Measurements from ENCODE around the gene ACD.

ACD gene

DNA sequence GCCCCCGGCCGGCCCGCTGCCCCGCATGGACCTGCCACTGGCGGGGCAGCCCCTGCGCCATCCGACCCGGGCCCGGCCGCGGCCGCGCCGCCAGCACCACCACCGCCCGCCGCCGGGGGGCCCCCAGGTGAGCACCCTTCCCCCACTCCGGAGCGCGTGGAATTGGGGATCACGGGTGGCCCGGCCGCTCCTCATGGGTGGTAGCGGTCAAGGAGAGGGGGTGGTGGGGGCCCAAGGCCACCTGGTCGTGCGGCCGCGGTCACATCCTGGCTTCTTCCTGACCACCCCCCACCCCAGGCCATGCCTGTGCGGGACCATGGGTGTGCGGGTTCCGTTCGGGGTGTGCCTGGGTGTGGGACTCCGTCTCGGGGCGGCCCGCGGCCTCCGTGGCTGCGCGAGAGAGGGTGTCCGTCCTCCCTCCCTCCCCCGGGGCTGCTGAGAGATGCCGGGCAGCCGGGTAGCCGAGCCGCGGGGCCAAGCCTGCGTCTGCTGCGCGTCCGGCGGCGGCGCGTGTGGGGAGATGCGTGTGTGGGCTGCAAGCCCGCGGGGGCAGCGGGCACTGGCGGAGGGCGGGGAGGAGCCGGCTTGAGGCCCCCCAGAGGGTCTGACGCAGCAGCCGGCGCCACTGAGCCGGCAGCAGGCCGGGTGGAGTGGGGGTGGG is 6.8 kb downstream of the ACD start (continued):
- TF ChIP-seq KLF8 (tag by site-specific recombination; IDR thresholded peaks at IDR 0.05), result no peak
- TF ChIP-seq, protein P1, sequence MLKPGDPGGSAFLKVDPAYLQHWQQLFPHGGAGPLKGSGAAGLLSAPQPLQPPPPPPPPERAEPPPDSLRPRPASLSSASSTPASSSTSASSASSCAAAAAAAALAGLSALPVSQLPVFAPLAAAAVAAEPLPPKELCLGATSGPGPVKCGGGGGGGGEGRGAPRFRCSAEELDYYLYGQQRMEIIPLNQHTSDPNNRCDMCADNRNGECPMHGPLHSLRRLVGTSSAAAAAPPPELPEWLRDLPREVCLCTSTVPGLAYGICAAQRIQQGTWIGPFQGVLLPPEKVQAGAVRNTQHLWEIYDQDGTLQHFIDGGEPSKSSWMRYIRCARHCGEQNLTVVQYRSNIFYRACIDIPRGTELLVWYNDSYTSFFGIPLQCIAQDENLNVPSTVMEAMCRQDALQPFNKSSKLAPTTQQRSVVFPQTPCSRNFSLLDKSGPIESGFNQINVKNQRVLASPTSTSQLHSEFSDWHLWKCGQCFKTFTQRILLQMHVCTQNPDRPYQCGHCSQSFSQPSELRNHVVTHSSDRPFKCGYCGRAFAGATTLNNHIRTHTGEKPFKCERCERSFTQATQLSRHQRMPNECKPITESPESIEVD (tag by site-specific recombination; IDR thresholded peaks at IDR 0.05), result no peak
- peak; percentile 47; the same call in 1 of the 2 replicates for TF ChIP-seq ZNF610 (tag by site-specific recombination; IDR thresholded peaks at IDR 0.05; ENCODE audit: borderline replicate concordance)
- TF ChIP-seq, protein P2, sequence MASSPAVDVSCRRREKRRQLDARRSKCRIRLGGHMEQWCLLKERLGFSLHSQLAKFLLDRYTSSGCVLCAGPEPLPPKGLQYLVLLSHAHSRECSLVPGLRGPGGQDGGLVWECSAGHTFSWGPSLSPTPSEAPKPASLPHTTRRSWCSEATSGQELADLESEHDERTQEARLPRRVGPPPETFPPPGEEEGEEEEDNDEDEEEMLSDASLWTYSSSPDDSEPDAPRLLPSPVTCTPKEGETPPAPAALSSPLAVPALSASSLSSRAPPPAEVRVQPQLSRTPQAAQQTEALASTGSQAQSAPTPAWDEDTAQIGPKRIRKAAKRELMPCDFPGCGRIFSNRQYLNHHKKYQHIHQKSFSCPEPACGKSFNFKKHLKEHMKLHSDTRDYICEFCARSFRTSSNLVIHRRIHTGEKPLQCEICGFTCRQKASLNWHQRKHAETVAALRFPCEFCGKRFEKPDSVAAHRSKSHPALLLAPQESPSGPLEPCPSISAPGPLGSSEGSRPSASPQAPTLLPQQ (tag by site-specific recombination; IDR thresholded peaks at IDR 0.05), result no peak
- TF ChIP-seq ZNF510 (tag by site-specific recombination; IDR thresholded peaks at IDR 0.05; ENCODE audit: insufficient replicate concordance), result no peak
- TF ChIP-seq ZNF544 (tag by site-specific recombination; IDR thresholded peaks at IDR 0.05), result no peak

DNA sequence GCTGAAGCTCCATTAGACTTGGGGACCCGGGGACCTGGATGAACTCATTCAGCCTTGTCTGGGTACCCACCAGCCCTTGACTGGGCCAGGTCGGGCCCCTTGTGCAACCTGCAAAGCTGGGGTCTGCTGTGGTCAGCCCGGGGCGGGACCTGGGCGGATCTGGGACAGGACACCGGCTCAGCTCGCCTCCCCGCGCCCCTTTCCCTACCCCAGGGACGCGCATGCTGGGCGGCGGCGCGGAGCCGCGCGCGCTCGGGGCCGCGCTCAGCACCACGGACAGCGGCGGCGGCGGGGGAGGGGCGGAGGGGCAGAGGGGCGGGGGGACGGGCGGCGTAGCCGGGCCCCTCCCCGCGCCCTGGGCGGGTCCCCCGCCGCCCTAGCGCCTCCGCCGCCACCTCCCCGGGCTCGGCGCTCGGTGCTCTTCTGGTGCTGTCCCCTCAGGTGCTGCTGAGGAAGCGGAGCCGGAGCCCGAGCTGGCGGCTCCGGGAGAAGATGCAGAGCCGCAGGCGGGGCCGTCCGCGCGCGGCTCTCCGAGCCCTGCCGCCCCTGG is 7.4 kb downstream of the ACD start:
- CTCF ChIA-PET, result interaction anchor here (0.6 to 2.4 kb wide), 3 partner anchors 11 to 132 kb away, joined by 3 to 14 read pairs (median 4); no protein-coding TSS in a partner anchor
- Histone ChIP-seq H3K36me3 (ENCODE audit: control insufficient read depth in 2 of 2, insufficient read depth in 1 of 2, low read length in 2 of 2) (peaks cover 0 to 30% of the 10 kb centered on the region in 2 experiments; a peak in 1 of 3 replicates), H3K4me3 (ENCODE audit: low read depth, low read length) (peak overlapping the region; percentile 29), H3K4me1 (ENCODE audit: control insufficient read depth, insufficient read depth, low read length) (peaks cover 4% of the 10 kb centered on the region; the same call in 1 of the 2 replicates), H3K27ac (ENCODE audit: extremely low read depth, low read depth, low read length) (no peak overlapping the region), H3K9me3 (ENCODE audit: control insufficient read depth, insufficient read depth, low read depth, low read length) (no peaks in the 10 kb centered on the region)
- TF ChIP-seq, protein P3, sequence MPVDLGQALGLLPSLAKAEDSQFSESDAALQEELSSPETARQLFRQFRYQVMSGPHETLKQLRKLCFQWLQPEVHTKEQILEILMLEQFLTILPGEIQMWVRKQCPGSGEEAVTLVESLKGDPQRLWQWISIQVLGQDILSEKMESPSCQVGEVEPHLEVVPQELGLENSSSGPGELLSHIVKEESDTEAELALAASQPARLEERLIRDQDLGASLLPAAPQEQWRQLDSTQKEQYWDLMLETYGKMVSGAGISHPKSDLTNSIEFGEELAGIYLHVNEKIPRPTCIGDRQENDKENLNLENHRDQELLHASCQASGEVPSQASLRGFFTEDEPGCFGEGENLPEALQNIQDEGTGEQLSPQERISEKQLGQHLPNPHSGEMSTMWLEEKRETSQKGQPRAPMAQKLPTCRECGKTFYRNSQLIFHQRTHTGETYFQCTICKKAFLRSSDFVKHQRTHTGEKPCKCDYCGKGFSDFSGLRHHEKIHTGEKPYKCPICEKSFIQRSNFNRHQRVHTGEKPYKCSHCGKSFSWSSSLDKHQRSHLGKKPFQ (tag by site-specific recombination; IDR thresholded peaks at IDR 0.05), result no peak
- TF ChIP-seq, protein P4, sequence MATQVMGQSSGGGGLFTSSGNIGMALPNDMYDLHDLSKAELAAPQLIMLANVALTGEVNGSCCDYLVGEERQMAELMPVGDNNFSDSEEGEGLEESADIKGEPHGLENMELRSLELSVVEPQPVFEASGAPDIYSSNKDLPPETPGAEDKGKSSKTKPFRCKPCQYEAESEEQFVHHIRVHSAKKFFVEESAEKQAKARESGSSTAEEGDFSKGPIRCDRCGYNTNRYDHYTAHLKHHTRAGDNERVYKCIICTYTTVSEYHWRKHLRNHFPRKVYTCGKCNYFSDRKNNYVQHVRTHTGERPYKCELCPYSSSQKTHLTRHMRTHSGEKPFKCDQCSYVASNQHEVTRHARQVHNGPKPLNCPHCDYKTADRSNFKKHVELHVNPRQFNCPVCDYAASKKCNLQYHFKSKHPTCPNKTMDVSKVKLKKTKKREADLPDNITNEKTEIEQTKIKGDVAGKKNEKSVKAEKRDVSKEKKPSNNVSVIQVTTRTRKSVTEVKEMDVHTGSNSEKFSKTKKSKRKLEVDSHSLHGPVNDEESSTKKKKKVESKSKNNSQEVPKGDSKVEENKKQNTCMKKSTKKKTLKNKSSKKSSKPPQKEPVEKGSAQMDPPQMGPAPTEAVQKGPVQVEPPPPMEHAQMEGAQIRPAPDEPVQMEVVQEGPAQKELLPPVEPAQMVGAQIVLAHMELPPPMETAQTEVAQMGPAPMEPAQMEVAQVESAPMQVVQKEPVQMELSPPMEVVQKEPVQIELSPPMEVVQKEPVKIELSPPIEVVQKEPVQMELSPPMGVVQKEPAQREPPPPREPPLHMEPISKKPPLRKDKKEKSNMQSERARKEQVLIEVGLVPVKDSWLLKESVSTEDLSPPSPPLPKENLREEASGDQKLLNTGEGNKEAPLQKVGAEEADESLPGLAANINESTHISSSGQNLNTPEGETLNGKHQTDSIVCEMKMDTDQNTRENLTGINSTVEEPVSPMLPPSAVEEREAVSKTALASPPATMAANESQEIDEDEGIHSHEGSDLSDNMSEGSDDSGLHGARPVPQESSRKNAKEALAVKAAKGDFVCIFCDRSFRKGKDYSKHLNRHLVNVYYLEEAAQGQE (tag by site-specific recombination; IDR thresholded peaks at IDR 0.05), result peak; percentile 83
- TF ChIP-seq ZBTB20 (tag by site-specific recombination; IDR thresholded peaks at IDR 0.05), result peak; percentile 85
- no peak for TF ChIP-seq MYNN (tag by site-specific recombination; IDR thresholded peaks at IDR 0.05; ENCODE audit: borderline replicate concordance)
- TF ChIP-seq, protein P5, sequence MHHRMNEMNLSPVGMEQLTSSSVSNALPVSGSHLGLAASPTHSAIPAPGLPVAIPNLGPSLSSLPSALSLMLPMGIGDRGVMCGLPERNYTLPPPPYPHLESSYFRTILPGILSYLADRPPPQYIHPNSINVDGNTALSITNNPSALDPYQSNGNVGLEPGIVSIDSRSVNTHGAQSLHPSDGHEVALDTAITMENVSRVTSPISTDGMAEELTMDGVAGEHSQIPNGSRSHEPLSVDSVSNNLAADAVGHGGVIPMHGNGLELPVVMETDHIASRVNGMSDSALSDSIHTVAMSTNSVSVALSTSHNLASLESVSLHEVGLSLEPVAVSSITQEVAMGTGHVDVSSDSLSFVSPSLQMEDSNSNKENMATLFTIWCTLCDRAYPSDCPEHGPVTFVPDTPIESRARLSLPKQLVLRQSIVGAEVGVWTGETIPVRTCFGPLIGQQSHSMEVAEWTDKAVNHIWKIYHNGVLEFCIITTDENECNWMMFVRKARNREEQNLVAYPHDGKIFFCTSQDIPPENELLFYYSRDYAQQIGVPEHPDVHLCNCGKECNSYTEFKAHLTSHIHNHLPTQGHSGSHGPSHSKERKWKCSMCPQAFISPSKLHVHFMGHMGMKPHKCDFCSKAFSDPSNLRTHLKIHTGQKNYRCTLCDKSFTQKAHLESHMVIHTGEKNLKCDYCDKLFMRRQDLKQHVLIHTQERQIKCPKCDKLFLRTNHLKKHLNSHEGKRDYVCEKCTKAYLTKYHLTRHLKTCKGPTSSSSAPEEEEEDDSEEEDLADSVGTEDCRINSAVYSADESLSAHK (tag by site-specific recombination; IDR thresholded peaks at IDR 0.05), result no peak
- TF ChIP-seq, protein P6, sequence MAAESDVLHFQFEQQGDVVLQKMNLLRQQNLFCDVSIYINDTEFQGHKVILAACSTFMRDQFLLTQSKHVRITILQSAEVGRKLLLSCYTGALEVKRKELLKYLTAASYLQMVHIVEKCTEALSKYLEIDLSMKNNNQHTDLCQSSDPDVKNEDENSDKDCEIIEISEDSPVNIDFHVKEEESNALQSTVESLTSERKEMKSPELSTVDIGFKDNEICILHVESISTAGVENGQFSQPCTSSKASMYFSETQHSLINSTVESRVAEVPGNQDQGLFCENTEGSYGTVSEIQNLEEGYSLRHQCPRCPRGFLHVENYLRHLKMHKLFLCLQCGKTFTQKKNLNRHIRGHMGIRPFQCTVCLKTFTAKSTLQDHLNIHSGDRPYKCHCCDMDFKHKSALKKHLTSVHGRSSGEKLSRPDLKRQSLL (tag by site-specific recombination; IDR thresholded peaks at IDR 0.05), result peak; percentile 30; the same call in 1 of the 2 replicates
- POLR2A ChIA-PET, result interaction anchor here (0.9 kb wide), 1 partner anchor 8 kb away, joined by 3 read pairs; the partner anchor contains the start of genes ACD and PARD6A

Data from HEK293 (cell line).